Tibial nerve (tissue), 4 donors: ENCODE results near the gene S100A4. TPM values are rescaled to one million over a fixed set of nuclear protein-coding genes. Genes with fewer than 3 reads are reported as not detected.
A peak's percentile ranks its signal among the peaks of the same experiment; 100 is the strongest.

Experiments
- DNase-seq, 2 donors: peaks; one replicate each; pipeline ENCODE4 v3.0.0-alpha.2; 2019; ENCODE audit warnings: low spot score in 2 of 2
- H3K27ac ChIP-seq, 4 donors: fragments of 200-600 bp; sonication (generic) in 3 of 4; one replicate each; pipeline ENCODE4 v1.5.1; 2017 to 2019; ENCODE audit warnings: mild to moderate bottlenecking in 1 of 4
- H3K27me3 ChIP-seq, 2 donors: fragments of 200-600 bp; sonication (generic) in 1 of 2; one replicate each; pipeline versions ENCODE4 v1.5.1 to v1.6.0; 2017 to 2019
- H3K36me3 ChIP-seq, 3 donors: fragments of 200-600 bp; sonication (generic); one replicate each; pipeline ENCODE4 v1.5.1; 2018 to 2019
- H3K4me1 ChIP-seq, 4 donors: fragments of 200-600 bp; sonication (generic) in 3 of 4; one replicate each; pipeline ENCODE4 v1.5.1; 2017 to 2019
- H3K4me3 ChIP-seq, 4 donors: fragments of 200-600 bp; sonication (generic) in 3 of 4; one replicate each; pipeline ENCODE4 v1.5.1; 2017 to 2019; ENCODE audit warnings: mild to moderate bottlenecking in 1 of 4, moderate library complexity in 1 of 4
- H3K9me3 ChIP-seq, 4 donors: fragments of 200-600 bp; sonication (generic) in 3 of 4; one replicate each; pipeline ENCODE4 v1.5.1; 2017 to 2019
- CTCF ChIP-seq, 5 experiments: fragments of 200-600 bp in 3 of 5; fragments of 450-650 bp in 2 of 5; sonication (generic) in 3 of 5; IDR thresholded peaks; one replicate each; pipeline ENCODE4 v1.5.1; 2016 to 2019; ENCODE audit warnings: antibody characterized with exemption in 5 of 5, mild to moderate bottlenecking in 3 of 5, moderate library complexity in 2 of 5
- EP300 ChIP-seq, 2 donors: sonication (generic); formaldehyde crosslinking; IDR thresholded peaks; one replicate each; pipeline ENCODE4 v1.6.1; 2017; ENCODE audit warnings: antibody characterized with exemption in 2 of 2, mild to moderate bottlenecking in 1 of 2
- POLR2A ChIP-seq, 2 donors: fragments of 450-650 bp; IDR thresholded peaks; one replicate each; pipeline ENCODE4 v1.6.1; 2017; ENCODE audit warnings: antibody characterized with exemption in 2 of 2, mild to moderate bottlenecking in 2 of 2, moderate library complexity in 2 of 2
- WGBS, 2 donors: methylation state at CpG; one replicate each; pipeline ENCODE4 v1.1.5; 2018; 5-methylcytosine and 5-hydroxymethylcytosine counted together
- total RNA-seq, 4 donors: library from RNA; depleted of rRNA; stranded (reverse); fragments of >200 nt; gene quantifications; one replicate each; pipeline ENCODE4 v1.1.0, GENCODE V29; 2016

The S100A4 gene
- total RNA-seq, 4 donors from 2014 or later, result 398 to 439 (median 420) TPM

GRCh38 chr1:153571706-153572105 is 26.1 kb upstream of the S100A4 start:
- 72% methylated on average over 7 of the region's 7 CpGs for WGBS, 2 donors
- DNase-seq, result no peak
- Histone ChIP-seq H3K36me3 (no peaks in the 10 kb centered on the region), H3K27me3 (no peaks in the 10 kb centered on the region), H3K9me3 (no peaks in the 10 kb centered on the region), H3K27ac (peak overlapping the region in 3 of 4 donors; percentile 55 to 93 (median 62)), H3K4me3 (no peak overlapping the region), H3K4me1 (peaks cover 0 to 42% (median 28%) of the 10 kb centered on the region in 4 donors)
- TF ChIP-seq POLR2A (IDR thresholded peaks at IDR 0.05), result no peak
- no peak for TF ChIP-seq EP300 (IDR thresholded peaks at IDR 0.05)
- no peak for TF ChIP-seq CTCF (IDR thresholded peaks at IDR 0.05)

GRCh38 chr1:153570874-153571273 is 25.3 kb upstream of the S100A4 start:
- no peaks in the 10 kb centered on the region for H3K9me3 ChIP-seq
- TF ChIP-seq CTCF (IDR thresholded peaks at IDR 0.05), result no peak
- no peak for TF ChIP-seq POLR2A (IDR thresholded peaks at IDR 0.05)
- no peak for TF ChIP-seq EP300 (IDR thresholded peaks at IDR 0.05)
- no peak for DNase-seq
- 92 to 96% methylated on average over 5 of the region's 5 CpGs for WGBS, 2 donors
- peaks cover 0 to 50% (median 35%) of the 10 kb centered on the region in 4 donors for H3K4me1 ChIP-seq
- no peaks in the 10 kb centered on the region for H3K36me3 ChIP-seq
- H3K4me3 ChIP-seq, result no peak overlapping the region
- no peaks in the 10 kb centered on the region for H3K27me3 ChIP-seq
- no peak overlapping the region for H3K27ac ChIP-seq

- no peak overlapping the region for H3K4me3 ChIP-seq
- TF ChIP-seq EP300 (IDR thresholded peaks at IDR 0.05), result no peak
- no peak for TF ChIP-seq POLR2A (IDR thresholded peaks at IDR 0.05)
- TF ChIP-seq CTCF (IDR thresholded peaks at IDR 0.05), result no peak
- H3K27ac ChIP-seq, result no peak overlapping the region
- WGBS, 2 donors, result 87 to 88% methylated on average over 8 of the region's 8 CpGs
- H3K36me3 ChIP-seq, result no peaks in the 10 kb centered on the region
- DNase-seq, result no peak
- peaks cover 0 to 61% (median 43%) of the 10 kb centered on the region in 4 donors for H3K4me1 ChIP-seq
- no peaks in the 10 kb centered on the region for H3K9me3 ChIP-seq
- H3K27me3 ChIP-seq, result no peaks in the 10 kb centered on the region
Observed at GRCh38 chr1:153569465-153569864, 23.9 kb upstream of the S100A4 start.

- H3K9me3 ChIP-seq, result no peaks in the 10 kb centered on the region
- 10 to 11% methylated on average over 14 to 25 of the region's 25 CpGs for WGBS, 2 donors
- peak; percentile 86 to 94 for DNase-seq
- no peaks in the 10 kb centered on the region for H3K36me3 ChIP-seq
- TF ChIP-seq CTCF (IDR thresholded peaks at IDR 0.05) (peak; percentile 98 to 99 (median 99)), POLR2A (IDR thresholded peaks at IDR 0.05) (peak in 1 of 2 donors; percentile 15), EP300 (IDR thresholded peaks at IDR 0.05) (peak; percentile 32 to 75)
- H3K4me3 ChIP-seq, result peak overlapping the region in 3 of 4 donors; percentile 10 to 23 (median 20)
- peaks cover 0 to 66% (median 43%) of the 10 kb centered on the region in 4 donors for H3K4me1 ChIP-seq
- no peaks in the 10 kb centered on the region for H3K27me3 ChIP-seq
- H3K27ac ChIP-seq, result peak overlapping the region; percentile 59 to 99 (median 91)
Observed at GRCh38 chr1:153568367-153569099, 22.9 kb upstream of the S100A4 start.

GRCh38 chr1:153567621-153568366 is 22.2 kb upstream of the S100A4 start:
- Histone ChIP-seq H3K36me3 (no peaks in the 10 kb centered on the region), H3K9me3 (no peaks in the 10 kb centered on the region), H3K4me1 (peaks cover 0 to 59% (median 39%) of the 10 kb centered on the region in 4 donors), H3K27me3 (no peaks in the 10 kb centered on the region), H3K27ac (peak overlapping the region; percentile 59 to 99 (median 91)), H3K4me3 (peak overlapping the region in 3 of 4 donors; percentile 10 to 23 (median 20))
- TF ChIP-seq POLR2A (IDR thresholded peaks at IDR 0.05) (no peak), CTCF (IDR thresholded peaks at IDR 0.05) (no peak), EP300 (IDR thresholded peaks at IDR 0.05) (no peak)
- 66 to 70% methylated on average over 22 of the region's 22 CpGs for WGBS, 2 donors
- no peak for DNase-seq
